Measurements from ENCODE around the gene PRSS57.

The PRSS57 gene

DNA sequence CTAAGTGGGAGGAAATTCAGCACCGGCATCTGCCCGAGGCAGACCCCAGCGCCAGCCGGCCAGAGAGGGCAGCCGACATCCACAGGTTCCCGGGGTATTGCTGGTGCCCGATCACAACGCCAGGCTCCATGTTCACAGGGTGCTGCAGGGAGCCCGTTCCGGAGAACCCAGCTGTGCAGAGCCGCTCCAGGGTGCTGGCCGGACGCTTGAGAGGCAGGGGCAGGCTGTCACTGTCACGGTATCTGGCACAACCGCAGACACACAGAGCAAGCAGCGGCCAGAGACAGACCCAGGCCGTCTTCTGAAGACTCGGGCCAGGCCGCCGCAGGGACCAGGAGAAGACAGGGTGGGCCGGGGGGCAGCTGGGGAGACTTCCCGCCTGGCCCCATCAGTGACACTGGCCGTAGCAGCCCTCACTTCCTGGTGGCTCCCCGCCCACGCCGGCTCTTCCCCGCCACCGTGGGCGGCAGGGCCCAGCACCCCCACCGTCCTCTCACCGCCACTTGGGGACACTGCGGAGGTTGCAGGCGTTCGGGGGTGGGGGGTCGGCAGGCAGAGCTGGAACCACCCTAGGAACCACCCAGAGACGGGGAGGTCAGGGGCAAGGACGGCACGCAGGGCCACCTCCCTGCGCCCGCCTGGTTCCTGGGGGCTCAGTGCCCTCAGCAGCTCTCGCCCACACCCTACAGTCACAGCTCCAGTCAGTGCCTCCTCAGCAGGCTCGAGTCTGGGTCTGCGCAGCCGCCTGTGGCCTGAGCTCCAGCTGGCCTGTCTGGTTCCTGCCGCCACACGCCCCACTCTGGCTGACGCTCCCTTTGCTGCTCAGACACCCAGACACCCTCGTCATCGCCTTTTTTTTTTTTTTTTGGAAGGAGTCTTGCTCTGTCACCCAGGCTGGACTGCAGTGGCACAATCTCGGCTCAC is 36.1 kb downstream of the PRSS57 start:
- H3K27ac ChIP-seq, result no peak overlapping the region
- TF ChIP-seq, protein P1, sequence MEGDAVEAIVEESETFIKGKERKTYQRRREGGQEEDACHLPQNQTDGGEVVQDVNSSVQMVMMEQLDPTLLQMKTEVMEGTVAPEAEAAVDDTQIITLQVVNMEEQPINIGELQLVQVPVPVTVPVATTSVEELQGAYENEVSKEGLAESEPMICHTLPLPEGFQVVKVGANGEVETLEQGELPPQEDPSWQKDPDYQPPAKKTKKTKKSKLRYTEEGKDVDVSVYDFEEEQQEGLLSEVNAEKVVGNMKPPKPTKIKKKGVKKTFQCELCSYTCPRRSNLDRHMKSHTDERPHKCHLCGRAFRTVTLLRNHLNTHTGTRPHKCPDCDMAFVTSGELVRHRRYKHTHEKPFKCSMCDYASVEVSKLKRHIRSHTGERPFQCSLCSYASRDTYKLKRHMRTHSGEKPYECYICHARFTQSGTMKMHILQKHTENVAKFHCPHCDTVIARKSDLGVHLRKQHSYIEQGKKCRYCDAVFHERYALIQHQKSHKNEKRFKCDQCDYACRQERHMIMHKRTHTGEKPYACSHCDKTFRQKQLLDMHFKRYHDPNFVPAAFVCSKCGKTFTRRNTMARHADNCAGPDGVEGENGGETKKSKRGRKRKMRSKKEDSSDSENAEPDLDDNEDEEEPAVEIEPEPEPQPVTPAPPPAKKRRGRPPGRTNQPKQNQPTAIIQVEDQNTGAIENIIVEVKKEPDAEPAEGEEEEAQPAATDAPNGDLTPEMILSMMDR (conservative IDR thresholded peaks at IDR 0.05), result no peak

- TF ChIP-seq, protein P1 (conservative IDR thresholded peaks at IDR 0.05), result no peak
- no peak overlapping the region for H3K27ac ChIP-seq
Observed at GRCh38 chr19:658059-658839, 37.0 kb downstream of the PRSS57 start.

DNA sequence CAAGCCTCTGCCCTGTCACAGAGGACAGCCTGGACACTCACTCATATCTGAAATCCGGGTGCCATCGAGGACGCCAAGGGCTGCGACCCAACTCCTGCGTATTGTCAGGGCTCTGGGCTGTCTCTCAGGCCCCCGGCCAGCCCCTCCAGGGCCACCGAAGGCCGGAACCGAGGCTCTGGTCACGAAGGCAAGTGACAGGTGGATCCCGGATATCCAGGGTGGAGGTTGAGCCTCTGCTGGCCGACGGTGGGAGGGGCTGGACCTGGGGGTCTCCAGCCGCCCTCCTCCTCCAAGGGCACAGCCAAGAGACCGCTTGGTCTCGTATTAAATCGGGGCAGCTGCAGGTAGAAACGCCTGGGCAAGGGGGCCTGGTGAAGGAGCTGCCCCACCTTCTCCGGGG is 37.6 kb downstream of the PRSS57 start:
- no peak overlapping the region for H3K27ac ChIP-seq
- TF ChIP-seq, protein P1 (conservative IDR thresholded peaks at IDR 0.05), result no peak

- no peak overlapping the region for H3K27ac ChIP-seq
- TF ChIP-seq, protein P1 (conservative IDR thresholded peaks at IDR 0.05), result no peak
Observed at GRCh38 chr19:656751-657559, 38.3 kb downstream of the PRSS57 start.

DNA sequence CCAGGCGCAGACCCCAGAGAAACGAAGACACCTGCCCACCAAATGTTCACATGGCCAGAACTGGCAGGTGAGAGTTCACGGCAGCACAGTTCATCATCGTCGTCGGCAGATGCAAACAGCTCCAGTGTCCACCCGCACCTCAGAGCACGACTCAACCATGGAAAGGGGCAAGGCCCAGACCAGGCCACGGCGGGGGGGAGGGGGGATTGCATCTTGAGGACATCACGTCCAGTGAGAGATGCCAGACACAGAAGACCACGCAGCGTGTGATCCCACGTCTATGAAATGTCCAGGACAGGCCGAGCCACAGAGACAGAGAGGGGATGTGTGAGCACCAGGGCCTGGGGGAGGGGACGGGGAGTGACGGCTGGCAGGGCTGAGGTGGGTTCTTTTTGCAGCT is 39.6 kb downstream of the PRSS57 start:
- TF ChIP-seq, protein P1 (conservative IDR thresholded peaks at IDR 0.05), result no peak
- H3K27ac ChIP-seq, result no peak overlapping the region

- TF ChIP-seq, protein P1 (conservative IDR thresholded peaks at IDR 0.05), result no peak
- no peak overlapping the region for H3K27ac ChIP-seq
Observed at GRCh38 chr19:653425-653824, 41.8 kb downstream of the PRSS57 start.
